GM13976 (cell line): Measurements from ENCODE around the gene TRIO.

Source experiments
- DNase-seq: peaks from one replicate; pipeline ENCODE4 v3.0.0; 2012; ENCODE audit warnings: low spot score
- CTCF ChIP-seq: IDR thresholded peaks from 2 replicates; pipeline ENCODE4 v1.5.1; 2012; ENCODE audit warnings: borderline replicate concordance, mild to moderate bottlenecking; ENCODE audit not compliant: insufficient read depth; ENCODE audit errors: extremely low read depth, missing control alignments, control extremely low read depth
- in situ Hi-C: fragments of 300-500 bp; cut with MboI; formaldehyde crosslinking; loops from one replicate; pipeline ENCODE4 v1.12.0; 2022; ENCODE audit warnings: low sequenced_read_pairs, mixed read lengths, inconsistent platforms; ENCODE audit not compliant: unreplicated experiment

The TRIO gene

GRCh38 chr5:14138608-14139540 is 4.3 kb upstream of the TRIO start:
- in situ Hi-C loops = no loop called here

GRCh38 chr5:14141764-14142163 is 1.4 kb upstream of the TRIO start:
- in situ Hi-C loops = no loop called here
- no peak for TF ChIP-seq CTCF
- no peak for DNase-seq

More at GRCh38 chr5:14138608-14139540, 4.3 kb upstream of the TRIO start:
- TF ChIP-seq CTCF = no peak
- DNase-seq = no peak

GRCh38 chr5:14142202-14142826 is 828 bp upstream of the TRIO start:
- in situ Hi-C loops = no loop called here
- TF ChIP-seq CTCF = no peak
- no peak for DNase-seq

GRCh38 chr5:14143546-14143840 is 351 bp downstream of the TRIO start:
- DNase-seq = no peak
- TF ChIP-seq CTCF = no peak
- in situ Hi-C loops = no loop called here

GRCh38 chr5:14143841-14144585 is 871 bp downstream of the TRIO start:
- DNase-seq = peak; percentile 60
- in situ Hi-C loops = no loop called here
- TF ChIP-seq CTCF = no peak

- DNase-seq = peak; percentile 84
- TF ChIP-seq CTCF = no peak
- in situ Hi-C loops = no loop called here
These were observed 1.7 kb downstream of the TRIO start for GRCh38 chr5:14144586-14145434.
